ENCODE data around the gene ZNF618.

DNA sequence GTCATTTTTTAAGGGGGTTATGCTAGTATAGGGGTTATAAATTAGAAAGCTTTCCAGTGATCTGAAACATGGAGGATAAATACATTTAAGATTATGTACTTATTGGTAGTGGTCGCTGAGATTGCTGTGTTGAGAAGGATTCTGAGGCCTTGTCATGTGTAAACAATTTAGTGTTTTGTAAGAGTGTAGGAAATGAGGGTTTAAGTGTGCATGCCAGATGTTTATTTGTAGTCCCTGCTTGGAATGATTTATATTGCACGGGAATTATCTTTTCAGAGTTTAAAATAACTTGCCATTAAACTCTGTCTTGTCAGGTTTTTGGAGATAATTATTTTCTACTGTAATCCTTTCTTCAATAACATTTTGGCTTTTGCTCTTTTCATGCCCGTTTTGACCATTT is 19.4 kb downstream of the ZNF618 start:
- TF ChIP-seq, protein P1, sequence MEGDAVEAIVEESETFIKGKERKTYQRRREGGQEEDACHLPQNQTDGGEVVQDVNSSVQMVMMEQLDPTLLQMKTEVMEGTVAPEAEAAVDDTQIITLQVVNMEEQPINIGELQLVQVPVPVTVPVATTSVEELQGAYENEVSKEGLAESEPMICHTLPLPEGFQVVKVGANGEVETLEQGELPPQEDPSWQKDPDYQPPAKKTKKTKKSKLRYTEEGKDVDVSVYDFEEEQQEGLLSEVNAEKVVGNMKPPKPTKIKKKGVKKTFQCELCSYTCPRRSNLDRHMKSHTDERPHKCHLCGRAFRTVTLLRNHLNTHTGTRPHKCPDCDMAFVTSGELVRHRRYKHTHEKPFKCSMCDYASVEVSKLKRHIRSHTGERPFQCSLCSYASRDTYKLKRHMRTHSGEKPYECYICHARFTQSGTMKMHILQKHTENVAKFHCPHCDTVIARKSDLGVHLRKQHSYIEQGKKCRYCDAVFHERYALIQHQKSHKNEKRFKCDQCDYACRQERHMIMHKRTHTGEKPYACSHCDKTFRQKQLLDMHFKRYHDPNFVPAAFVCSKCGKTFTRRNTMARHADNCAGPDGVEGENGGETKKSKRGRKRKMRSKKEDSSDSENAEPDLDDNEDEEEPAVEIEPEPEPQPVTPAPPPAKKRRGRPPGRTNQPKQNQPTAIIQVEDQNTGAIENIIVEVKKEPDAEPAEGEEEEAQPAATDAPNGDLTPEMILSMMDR (conservative IDR thresholded peaks at IDR 0.05; ENCODE audit: low read depth, low read length) = no peak
- TF ChIP-seq EZH2phosphoT487 (IDR thresholded peaks at IDR 0.05; ENCODE audit: borderline replicate concordance, low read length) = no peak

Measured in PC-3 (cell line).